Gastrocnemius medialis (tissue), 4 donors: ENCODE data around the gene ENO1. TPM values are rescaled to one million over a fixed set of nuclear protein-coding genes. Genes with fewer than 3 reads are reported as not detected.

ENCODE experiments used
- ATAC-seq, 2 donors: fragments of 150-250 bp; one replicate each; pipeline ENCODE4 v1.9.1; 2016
- DNase-seq, 2 donors: peaks; one replicate each; pipeline ENCODE4 v3.0.0-alpha.2; 2019
- H3K27ac ChIP-seq, 4 donors: fragments of 200-600 bp; sonication (generic); 1 replicate in 1 of 4; 2 replicates in 3 of 4; pipeline ENCODE4 v1.5.1; 2016 to 2018; ENCODE audit warnings: mild to moderate bottlenecking in 2 of 4, moderate library complexity in 1 of 4
- H3K27me3 ChIP-seq, 3 donors: fragments of 200-600 bp; sonication (generic) in 2 of 3; 1 replicate in 1 of 3; 2 replicates in 2 of 3; pipeline versions ENCODE4 v1.5.1 to v1.6.0; 2016 to 2019; ENCODE audit warnings: mild to moderate bottlenecking in 1 of 3, moderate library complexity in 1 of 3
- H3K36me3 ChIP-seq, 2 donors: fragments of 200-600 bp; sonication (generic) in 1 of 2; one replicate each; pipeline ENCODE4 v1.5.1; 2017 to 2018
- H3K4me1 ChIP-seq, 2 donors: fragments of 200-600 bp; sonication (generic) in 1 of 2; one replicate each; pipeline ENCODE4 v1.5.1; 2016 to 2017; ENCODE audit warnings: mild to moderate bottlenecking in 2 of 2
- H3K4me3 ChIP-seq, 4 donors: fragments of 200-600 bp; sonication (generic) in 3 of 4; 1 replicate in 1 of 4; 2 replicates in 3 of 4; pipeline ENCODE4 v1.5.1; 2016 to 2019; ENCODE audit warnings: mild to moderate bottlenecking in 2 of 4
- H3K9me3 ChIP-seq, 3 donors: fragments of 200-600 bp; sonication (generic) in 2 of 3; 1 replicate in 1 of 3; 2 replicates in 2 of 3; pipeline ENCODE4 v1.5.1; 2016 to 2019
- CTCF ChIP-seq, 5 experiments: fragments of 450-650 bp in 3 of 5; fragments of 200-600 bp in 2 of 5; sonication (generic) in 2 of 5; IDR thresholded peaks in 4 of 5; conservative IDR thresholded peaks in 1 of 5; 1 replicate in 4 of 5; 2 replicates in 1 of 5; pipeline ENCODE4 v1.5.1; 2016 to 2019; ENCODE audit warnings: antibody characterized with exemption in 5 of 5, mild to moderate bottlenecking in 3 of 5, moderate library complexity in 3 of 5
- POLR2A ChIP-seq, 2 donors: fragments of 450-650 bp; IDR thresholded peaks; one replicate each; pipeline ENCODE4 v1.6.1; 2017; ENCODE audit warnings: antibody characterized with exemption in 2 of 2, mild to moderate bottlenecking in 2 of 2, moderate library complexity in 2 of 2
- in situ Hi-C, 4 donors: fragments of 200-750 bp; cut with MboI; loops; one replicate each; pipeline versions ENCODE4 v1.15.0 to v1.8.0; 2017; ENCODE audit warnings: low sequenced_read_pairs in 4 of 4
- intact Hi-C: fragments of 100-400 bp; cut with DNase I; formaldehyde crosslinking; loops from one replicate; pipeline ENCODE4 v1.15.1; 2023; ENCODE audit warnings: low total_unique reads
- total RNA-seq, 4 donors: library from RNA; depleted of rRNA; stranded (reverse); fragments of >200 nt; gene quantifications; one replicate each; pipeline versions ENCODE4 v1.1.0 to v1.2.3, GENCODE V29; 2016

The ENO1 gene
- total RNA-seq, 4 donors from 2014 or later: 112 to 354 (median 209) TPM

DNA sequence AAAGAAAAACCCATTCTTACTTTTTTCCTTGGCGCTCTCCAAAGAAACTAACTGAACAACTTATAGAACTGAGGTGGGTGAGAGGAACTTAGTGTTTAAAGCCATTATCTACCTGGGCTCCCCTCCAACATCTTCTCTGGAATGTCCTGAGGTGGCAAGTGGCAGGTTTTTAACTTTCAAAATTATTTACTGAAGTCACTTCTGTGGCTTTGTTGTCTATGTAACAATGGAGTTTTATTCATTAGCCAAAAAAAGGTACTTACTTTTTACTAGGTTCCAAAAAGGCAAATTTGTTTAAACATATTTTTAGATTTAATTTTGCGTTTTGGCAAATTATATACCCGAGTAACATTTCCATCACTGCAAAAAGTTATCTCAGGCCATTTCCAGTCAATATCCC is 2.4 kb downstream of the ENO1 start:
- DNase-seq (no peak), ATAC-seq (no peak)
- TF ChIP-seq CTCF (IDR thresholded peaks at IDR 0.05 in 4 of 5, conservative IDR thresholded peaks at IDR 0.05 in 1 of 5) (no peak), POLR2A (IDR thresholded peaks at IDR 0.05) (no peak)
- peaks cover 0 to 36% of the 10 kb centered on the region in 2 donors for H3K36me3 ChIP-seq
- peak overlapping the region; percentile 53 to 97 (median 96) for H3K27ac ChIP-seq
- no peaks in the 10 kb centered on the region for H3K9me3 ChIP-seq
- intact Hi-C loops: loop anchor here (5.0 to 10.0 kb wide), 4 partner anchors 191 to 1094 kb away; partner anchors contain the start of genes PARK7, PER3 and SLC2A5
- in situ Hi-C loops: no loop called here
- H3K4me3 ChIP-seq: peak overlapping the region in 1 of 4 donors; percentile 72
- H3K4me1 ChIP-seq: peaks cover 56 to 58% of the 10 kb centered on the region in 2 donors
- no peaks in the 10 kb centered on the region for H3K27me3 ChIP-seq

DNA sequence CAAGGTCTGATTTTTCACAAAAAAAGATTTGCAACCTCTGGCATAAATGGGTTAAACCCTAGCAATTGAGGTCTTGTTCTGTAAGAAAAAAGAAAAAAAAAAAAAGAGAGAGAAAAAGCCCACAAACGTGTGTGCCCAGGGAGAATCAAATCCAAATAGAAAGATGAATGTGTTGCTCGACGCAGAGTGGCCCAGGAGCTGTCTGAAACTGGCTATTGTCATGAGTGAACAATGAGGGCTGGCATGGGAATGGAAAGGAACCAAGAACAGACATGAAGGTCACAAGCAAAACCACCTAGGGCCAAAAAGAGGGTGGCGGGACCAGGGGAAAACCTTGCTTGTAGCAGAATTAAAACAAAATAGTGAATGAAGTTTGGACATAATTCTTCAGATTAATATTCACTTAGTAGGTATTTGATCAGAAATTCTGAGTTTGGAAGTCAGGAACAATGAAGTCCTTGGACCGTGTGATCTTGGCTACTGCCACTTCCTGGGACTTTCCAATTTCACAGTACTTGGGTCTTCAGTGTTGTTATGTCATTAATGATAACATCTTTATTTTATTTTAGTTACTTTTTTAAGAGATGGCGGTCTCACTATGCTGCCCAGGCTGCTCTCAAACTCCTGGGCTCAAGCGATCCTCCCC is 3.1 kb downstream of the ENO1 start:
- H3K4me3 ChIP-seq: peak overlapping the region in 1 of 4 donors; percentile 72
- peaks cover 0 to 44% of the 10 kb centered on the region in 2 donors for H3K36me3 ChIP-seq
- DNase-seq (no peak), ATAC-seq (no peak)
- H3K9me3 ChIP-seq: no peaks in the 10 kb centered on the region
- in situ Hi-C loops: no loop called here
- intact Hi-C loops: loop anchor here (5.0 to 10.0 kb wide), 4 partner anchors 192 to 1093 kb away; partner anchors contain the start of genes PARK7, PER3 and SLC2A5
- TF ChIP-seq CTCF (IDR thresholded peaks at IDR 0.05 in 4 of 5, conservative IDR thresholded peaks at IDR 0.05 in 1 of 5): no peak
- TF ChIP-seq POLR2A (IDR thresholded peaks at IDR 0.05): no peak
- peaks cover 56% of the 10 kb centered on the region in 2 donors for H3K4me1 ChIP-seq
- no peaks in the 10 kb centered on the region for H3K27me3 ChIP-seq
- peak overlapping the region; percentile 53 to 97 (median 96) for H3K27ac ChIP-seq

DNA sequence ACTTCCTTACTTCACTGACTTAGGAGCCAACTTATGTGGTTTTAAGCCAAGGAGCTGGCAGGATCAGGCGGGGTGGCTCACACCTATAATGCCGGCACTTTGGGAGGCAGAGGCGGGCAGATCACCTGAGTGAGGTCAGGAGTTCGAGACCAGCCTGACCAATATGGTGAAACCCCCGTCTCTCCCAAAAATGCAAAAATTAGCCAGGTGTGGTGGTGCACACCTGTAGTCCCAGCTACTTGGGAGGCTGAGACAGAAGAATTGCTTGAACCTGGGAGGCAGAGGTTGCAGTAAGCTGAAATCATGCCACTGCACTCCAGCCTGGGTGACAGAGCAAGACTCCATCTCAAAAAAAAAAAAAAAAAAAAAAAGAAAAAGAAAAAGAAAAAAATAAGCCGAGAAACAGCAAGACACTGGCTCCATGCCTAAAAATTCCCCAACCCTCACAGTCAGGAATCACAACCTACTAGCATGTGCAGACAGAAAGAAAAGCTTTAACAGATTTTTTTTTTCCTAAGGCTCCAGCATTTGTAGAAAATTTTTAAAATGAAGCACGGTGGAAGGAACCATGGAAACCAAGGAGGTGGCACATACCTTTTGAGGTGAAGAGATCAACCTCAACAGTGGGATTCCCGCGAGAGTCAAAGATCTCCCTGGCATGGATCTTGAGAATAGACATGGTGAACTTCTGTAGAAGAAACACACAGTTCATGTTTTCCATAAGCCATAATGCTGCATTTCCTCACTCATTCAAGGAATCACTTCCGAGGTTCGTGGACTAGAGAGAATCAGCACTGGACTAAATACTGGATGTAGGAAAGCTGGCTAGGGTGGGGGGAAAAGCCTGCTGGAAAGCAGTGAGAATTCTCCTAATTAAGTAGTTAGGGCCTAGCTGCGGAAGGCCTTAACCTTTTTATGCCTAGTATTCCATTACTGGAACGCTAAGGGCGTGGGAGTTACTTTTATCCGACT is 4.0 kb downstream of the ENO1 start:
- no peak for DNase-seq
- no peak for ATAC-seq
- H3K27me3 ChIP-seq: no peaks in the 10 kb centered on the region
- no peak overlapping the region for H3K4me3 ChIP-seq
- peaks cover 48 to 51% of the 10 kb centered on the region in 2 donors for H3K4me1 ChIP-seq
- TF ChIP-seq POLR2A (IDR thresholded peaks at IDR 0.05) (no peak), CTCF (IDR thresholded peaks at IDR 0.05 in 4 of 5, conservative IDR thresholded peaks at IDR 0.05 in 1 of 5) (no peak)
- H3K27ac ChIP-seq: peak overlapping the region; percentile 58 to 97 (median 96)
- peaks cover 0 to 52% of the 10 kb centered on the region in 2 donors for H3K36me3 ChIP-seq
- in situ Hi-C loops (loop anchor here in 1 of 4 donors (25.0 kb wide), 1 partner anchor 113 kb away; no protein-coding TSS in a partner anchor), intact Hi-C loops (loop anchor here (5.0 to 10.0 kb wide), 4 partner anchors 193 to 1092 kb away; partner anchors contain the start of genes PARK7, PER3 and SLC2A5)
- H3K9me3 ChIP-seq: no peaks in the 10 kb centered on the region

DNA sequence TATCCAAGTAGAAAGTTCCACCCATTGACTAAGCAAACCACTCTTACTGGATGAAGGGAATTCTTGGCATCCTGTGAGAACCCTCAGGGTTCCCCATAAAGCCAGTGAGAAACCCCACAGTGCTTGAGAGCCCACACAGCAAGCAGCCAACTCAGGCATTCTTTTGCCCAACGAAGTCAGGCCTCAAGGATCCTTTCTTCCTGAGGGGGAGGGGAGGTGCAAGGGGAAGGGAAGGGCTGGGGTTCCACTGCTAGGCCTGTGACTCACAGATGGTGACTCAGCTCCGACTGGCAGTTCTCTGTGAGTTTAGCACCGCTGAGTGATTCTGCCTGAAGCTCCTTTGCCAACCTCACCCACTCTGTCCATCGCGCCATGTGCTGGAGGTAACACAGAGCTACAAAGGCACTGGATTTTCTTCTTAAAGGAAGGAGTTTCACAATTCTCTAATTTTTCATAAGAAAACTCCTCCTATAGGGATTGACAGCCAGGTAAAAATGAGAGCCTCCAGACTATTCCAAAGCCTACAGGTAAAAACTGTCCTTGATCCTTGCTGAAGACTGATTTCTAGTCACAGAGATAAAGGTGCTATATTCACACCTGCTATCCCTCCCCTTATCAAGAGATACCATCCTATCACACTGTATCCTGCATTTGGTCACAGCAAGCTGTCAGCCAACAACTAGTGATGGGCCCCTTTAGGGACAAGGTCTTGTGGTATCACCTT is 4.8 kb downstream of the ENO1 start:
- intact Hi-C loops (loop anchor here (10.0 kb wide), 1 partner anchor 909 kb away; the partner anchor contains the start of gene PARK7), in situ Hi-C loops (loop anchor here in 1 of 4 donors (25.0 kb wide), 1 partner anchor 114 kb away; no protein-coding TSS in a partner anchor)
- ATAC-seq (peak; percentile 73 to 74), DNase-seq (peak; percentile 79 to 91)
- Histone ChIP-seq H3K36me3 (peaks cover 0 to 60% of the 10 kb centered on the region in 2 donors), H3K9me3 (no peaks in the 10 kb centered on the region), H3K27me3 (no peaks in the 10 kb centered on the region), H3K4me3 (peak overlapping the region in 1 of 4 donors; percentile 2), H3K27ac (peak overlapping the region; percentile 58 to 97 (median 96)), H3K4me1 (peaks cover 45 to 47% of the 10 kb centered on the region in 2 donors)
- TF ChIP-seq CTCF (IDR thresholded peaks at IDR 0.05 in 4 of 5, conservative IDR thresholded peaks at IDR 0.05 in 1 of 5): no peak
- peak in 1 of 2 donors; percentile 18 for TF ChIP-seq POLR2A (IDR thresholded peaks at IDR 0.05)
